NCI-H2196 (cell line): ENCODE data around the gene RGS9.
"Not testable (repeated sequence)": the region's sequence is repeated elsewhere in the genome, so short reads cannot be mapped to it uniquely, and the experiment has no call there.

ENCODE experiments used
- DNase-seq: peaks from one replicate; lab custom pipeline; 2025; ENCODE audit not compliant: unreplicated experiment; lab: John Stamatoyannopoulos, UW

Gene RGS9

GRCh38 chr17:65109990-65110680 lies 27.0 kb upstream of the RGS9 start:
- DNase-seq, result no peak

- DNase-seq, result no peak
Measured at GRCh38 chr17:65115839-65116238, 21.3 kb upstream of the RGS9 start.

GRCh38 chr17:65116515-65116914 lies 20.7 kb upstream of the RGS9 start:
- not testable (repeated sequence) for DNase-seq

- no peak for DNase-seq
Measured at GRCh38 chr17:65117384-65118035, 19.7 kb upstream of the RGS9 start.

GRCh38 chr17:65121368-65121767 lies 15.8 kb upstream of the RGS9 start:
- no peak for DNase-seq

DNA sequence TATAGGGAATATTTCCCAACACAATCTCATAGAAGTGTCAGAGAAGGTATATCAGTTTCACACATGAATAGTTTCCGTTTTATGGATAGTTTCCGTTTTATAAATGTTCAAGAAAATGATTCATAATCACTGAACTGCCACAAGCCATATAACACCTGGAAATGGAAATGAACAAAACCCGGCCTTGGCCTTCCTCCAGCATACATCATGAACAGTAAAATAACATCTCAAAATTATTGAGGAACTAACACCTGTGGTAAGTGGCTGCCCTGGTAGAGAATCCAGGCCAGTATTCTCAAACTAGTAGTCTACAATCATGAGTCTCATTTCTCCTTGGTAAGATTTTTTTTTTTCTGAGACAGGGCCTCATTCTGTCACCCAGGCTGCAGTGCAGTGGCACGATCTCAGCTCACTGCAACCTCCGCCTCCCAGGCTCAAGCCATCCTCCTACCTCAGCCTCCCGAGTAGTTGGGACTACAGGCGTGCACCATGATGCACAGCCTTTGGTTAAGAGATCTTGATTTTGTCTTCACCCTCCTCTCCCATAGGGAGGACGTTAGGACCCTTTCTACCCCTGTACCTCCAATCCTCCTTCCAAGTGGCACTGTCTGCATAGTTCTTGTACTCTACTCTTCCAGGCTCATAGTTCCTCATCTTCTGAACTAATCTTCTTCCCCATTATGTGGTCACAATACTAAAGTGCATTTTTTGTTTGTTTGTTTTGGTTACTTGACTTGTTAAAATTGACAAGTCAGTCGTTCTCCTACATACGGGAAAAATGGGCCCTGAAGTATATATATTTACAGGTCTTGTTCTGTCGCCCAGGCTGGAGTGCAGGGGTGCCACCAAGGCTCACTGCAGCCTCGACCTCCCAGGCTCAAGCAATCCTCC lies 15.0 kb upstream of the RGS9 start:
- DNase-seq, result peak; percentile 20

GRCh38 chr17:65122836-65123756 lies 14.1 kb upstream of the RGS9 start:
- DNase-seq, result peak; percentile 89

DNA sequence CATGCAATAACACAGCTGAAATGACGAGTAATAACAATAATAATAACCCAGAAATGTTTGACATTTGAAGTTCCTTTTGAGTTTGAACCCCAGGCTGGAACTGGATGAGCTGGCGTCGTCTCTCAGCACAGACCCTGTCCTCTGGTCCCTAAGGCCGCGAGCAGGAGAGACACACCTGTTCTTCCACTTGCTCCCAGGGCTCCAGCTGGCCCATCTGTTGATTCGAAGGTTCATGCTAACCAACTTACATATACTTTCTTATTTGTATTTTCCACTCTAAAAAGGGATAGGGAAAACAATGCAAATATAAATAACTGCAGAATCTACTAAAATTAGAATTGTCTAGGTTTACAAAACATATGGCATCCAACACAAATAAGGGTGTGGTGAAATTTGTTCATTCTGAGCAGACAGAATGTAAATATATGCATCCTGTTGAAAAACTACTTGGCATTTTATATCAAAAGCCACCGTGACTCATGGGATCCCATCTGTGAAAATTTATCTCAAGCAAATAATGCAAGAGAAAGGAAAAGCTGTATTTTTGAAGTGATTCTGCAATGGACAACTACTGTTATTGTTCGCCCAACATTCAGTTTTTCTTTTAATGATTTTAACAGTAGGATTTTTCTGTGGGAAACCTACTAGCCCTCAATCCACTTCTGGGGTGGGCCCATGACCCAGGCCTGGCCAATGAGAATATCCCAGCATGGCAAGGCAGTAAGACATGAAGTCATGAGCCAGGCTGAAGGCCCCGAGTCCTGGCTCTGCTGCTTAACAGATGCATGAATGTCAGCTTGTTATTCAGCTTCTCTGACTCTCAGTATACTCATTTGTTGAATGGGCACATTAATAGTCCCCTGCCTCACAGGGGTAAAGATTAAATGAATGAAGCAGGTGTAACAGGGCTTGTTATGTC lies 13.2 kb upstream of the RGS9 start:
- DNase-seq, result no peak

GRCh38 chr17:65130832-65131231 lies 6.3 kb upstream of the RGS9 start:
- DNase-seq, result no peak

- DNase-seq, result no peak
Measured at GRCh38 chr17:65131240-65131639, 5.9 kb upstream of the RGS9 start.

DNA sequence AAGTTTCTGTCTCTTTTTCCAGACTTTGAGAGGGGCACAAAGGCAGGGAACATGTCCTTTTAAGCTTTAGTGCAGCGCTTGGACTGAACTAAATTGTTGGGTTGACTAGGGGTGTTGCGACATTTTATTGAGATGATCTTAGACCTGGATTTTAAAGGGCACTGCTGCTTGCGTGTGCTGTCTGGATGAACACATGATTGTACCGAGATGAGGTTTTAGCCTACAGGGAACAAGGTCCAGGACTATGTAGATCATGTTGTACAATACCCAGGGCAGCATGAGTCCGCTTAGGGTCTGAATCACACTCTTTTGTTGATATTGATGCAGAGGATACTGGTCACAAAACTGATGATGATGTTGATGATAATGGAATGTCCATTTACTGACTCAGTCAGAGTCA lies 5.2 kb upstream of the RGS9 start:
- no peak for DNase-seq

- no peak for DNase-seq
Measured at GRCh38 chr17:65134035-65134434, 3.1 kb upstream of the RGS9 start.

DNA sequence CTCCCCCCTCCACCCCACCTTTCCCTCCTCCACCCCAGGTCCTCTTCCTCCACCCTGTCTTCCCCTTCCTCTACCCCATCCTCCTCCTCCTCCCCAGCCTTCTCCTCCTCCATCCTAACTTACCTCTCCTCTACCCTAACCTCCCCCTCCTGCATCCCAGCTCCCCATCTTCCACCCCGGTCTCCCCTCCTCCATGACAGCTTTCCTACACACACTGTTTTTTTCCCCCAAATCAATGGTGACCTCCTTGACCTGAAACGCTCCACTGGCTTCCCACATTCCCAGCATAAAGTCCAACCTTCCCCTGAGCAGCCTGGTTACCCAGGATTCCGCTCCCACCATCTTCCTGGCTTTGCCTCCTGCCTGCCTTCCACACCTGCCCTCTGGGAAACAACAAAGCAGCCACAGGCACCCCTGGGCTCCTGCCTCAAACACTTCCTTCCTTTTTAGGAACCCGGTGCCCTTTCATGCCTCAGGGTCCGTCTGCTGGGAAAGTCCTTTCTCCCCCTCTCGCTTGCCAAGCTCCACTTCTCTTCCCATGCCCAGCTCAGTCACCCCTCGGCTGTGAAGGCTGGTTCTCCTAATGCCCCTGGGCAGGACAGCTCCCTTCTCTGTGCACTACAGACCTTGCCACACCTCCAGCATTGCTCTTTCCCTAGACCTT lies 2.1 kb downstream of the RGS9 start:
- no peak for DNase-seq

- DNase-seq, result no peak
Measured at GRCh38 chr17:65142247-65142646, 5.1 kb downstream of the RGS9 start.

GRCh38 chr17:65143889-65144604 lies 6.9 kb downstream of the RGS9 start:
- DNase-seq, result no peak

GRCh38 chr17:65145743-65146142 lies 8.6 kb downstream of the RGS9 start:
- DNase-seq, result no peak

DNA sequence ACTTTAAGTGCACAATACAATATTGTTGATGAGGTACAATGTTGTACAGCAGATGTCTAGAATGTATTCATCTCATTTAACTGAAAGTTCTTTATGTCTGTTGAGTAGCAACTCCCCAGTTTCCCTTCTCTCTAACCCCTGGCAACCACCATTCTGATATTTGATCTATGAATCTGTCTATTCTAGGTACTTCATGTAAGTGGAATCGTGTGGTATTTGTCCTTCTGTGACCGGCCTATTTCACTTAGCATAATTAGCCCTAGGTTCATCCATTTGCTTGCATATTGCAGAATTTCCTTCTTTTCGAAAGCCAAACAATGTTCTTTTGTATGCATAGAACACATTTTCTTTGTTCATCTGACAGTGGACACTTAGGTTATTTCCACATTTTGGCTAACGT lies 10.8 kb downstream of the RGS9 start:
- no peak for DNase-seq

DNA sequence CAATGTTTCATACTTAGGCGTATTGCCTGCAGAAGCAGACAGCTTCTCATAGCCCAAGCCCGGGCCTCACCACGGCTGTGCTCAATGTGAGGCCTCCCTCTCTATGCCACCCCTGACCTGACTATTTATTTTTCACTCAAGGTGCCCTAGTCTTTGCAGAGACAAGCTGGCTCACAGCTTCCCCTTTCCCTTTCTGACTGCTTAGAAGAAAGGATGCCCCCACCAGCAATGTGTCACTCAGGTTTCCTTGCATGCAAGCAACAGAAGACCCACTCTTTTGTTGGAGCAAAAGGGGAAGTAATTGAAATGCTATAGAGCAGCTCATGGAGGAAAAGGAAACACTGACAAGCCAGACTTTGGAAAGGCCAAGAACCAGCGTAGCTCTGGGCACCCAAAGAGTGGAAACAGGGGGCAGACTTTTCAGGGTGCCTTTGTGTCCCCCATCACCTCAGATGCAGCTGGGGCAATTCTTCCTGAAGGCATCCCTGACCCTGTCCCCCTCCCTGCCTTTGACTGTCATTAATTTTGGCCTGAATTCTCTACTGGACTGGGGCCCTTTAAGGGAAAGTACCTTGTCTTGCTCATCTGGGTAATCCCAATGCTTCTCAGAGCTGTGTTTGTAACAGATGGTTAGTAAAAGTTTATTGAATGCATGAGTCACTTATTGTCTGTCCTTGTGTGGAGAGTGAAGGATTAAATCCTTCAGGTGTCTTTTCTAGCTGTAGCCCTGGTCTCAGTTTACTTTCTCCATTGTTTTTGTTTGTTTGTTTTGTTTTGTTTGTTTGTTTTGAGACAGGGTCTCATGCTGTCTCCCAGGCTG lies 17.8 kb downstream of the RGS9 start:
- no peak for DNase-seq
